Activated naive CD4-positive, alpha-beta T cell treated with anti-CD3 and anti-CD28 coated beads for 36 hours (primary cell): ENCODE results near the gene RNF222. TPM values are rescaled to one million over a fixed set of nuclear protein-coding genes. Genes with fewer than 3 reads are reported as not detected.
"Not testable (repeated sequence)": the region's sequence is repeated elsewhere in the genome, so short reads cannot be mapped to it uniquely, and the experiment has no call there.

ENCODE experiments used
- CTCF ChIA-PET: fragments of 350-600 bp; sonication (Branson Sonifier 250); formaldehyde crosslinking; loops from one replicate; lab custom pipeline; 2021; ENCODE audit warnings: antibody characterized with exemption; lab: Charles Lee
- DNase-seq: peaks from one replicate; pipeline ENCODE4 v3.0.0-alpha.2; 2020
- H3K27ac Mint-ChIP-seq: one replicate; pipeline ENCODE4 v1.8.0; 2021; ENCODE audit warnings: mild to moderate bottlenecking, mixed read lengths
- H3K27me3 Mint-ChIP-seq: one replicate; pipeline ENCODE4 v1.8.0; 2021; ENCODE audit warnings: low read depth, mixed read lengths
- H3K36me3 Mint-ChIP-seq: one replicate; pipeline ENCODE4 v1.8.0; 2021; ENCODE audit warnings: low read depth, mixed read lengths
- H3K4me1 Mint-ChIP-seq: one replicate; pipeline ENCODE4 v1.8.0; 2021; ENCODE audit warnings: low read depth, mixed read lengths
- H3K4me3 Mint-ChIP-seq: one replicate; pipeline ENCODE4 v1.8.0; 2021; ENCODE audit warnings: mild to moderate bottlenecking, moderate library complexity, mixed read lengths
- H3K9me3 Mint-ChIP-seq: one replicate; pipeline ENCODE4 v1.8.0; 2021; ENCODE audit warnings: mixed read lengths
- intact Hi-C: fragments of 100-400 bp; cut with micrococcal nuclease; formaldehyde crosslinking; loops from one replicate; pipeline ENCODE4 v1.15.1; 2023
- total RNA-seq, 2 experiments: library from RNA; stranded (reverse); gene quantifications; one replicate each; pipeline ENCODE4 v1.2.3, GENCODE V29; 2021

The RNF222 gene
- total RNA-seq, 2 experiments from 2014 or later = 0.07 to 0.10 TPM

- Mint-ChIP-seq H3K36me3 (no peaks in the 10 kb centered on the region), H3K27me3 (no peaks in the 10 kb centered on the region), H3K4me1 (peaks cover 7% of the 10 kb centered on the region), H3K9me3 (no peaks in the 10 kb centered on the region), H3K4me3 (no peak overlapping the region), H3K27ac (no peak overlapping the region)
- CTCF ChIA-PET = interaction anchor here (0.5 to 1.1 kb wide), 2 partner anchors 17 to 34 kb away, joined by 3 to 5 read pairs; no protein-coding TSS in a partner anchor
- intact Hi-C loops = no loop called here
- no peak for DNase-seq
Observed at GRCh38 chr17:8359769-8360168, 37.9 kb downstream of the RNF222 start.

GRCh38 chr17:8357910-8358309, 39.7 kb downstream of the RNF222 start:
- Mint-ChIP-seq H3K27me3 (no peaks in the 10 kb centered on the region), H3K36me3 (no peaks in the 10 kb centered on the region), H3K4me3 (no peak overlapping the region), H3K9me3 (no peaks in the 10 kb centered on the region), H3K4me1 (peaks cover 7% of the 10 kb centered on the region), H3K27ac (no peak overlapping the region)
- CTCF ChIA-PET = interaction anchor here (1.2 kb wide), 1 partner anchor 57 kb away, joined by 3 read pairs; no protein-coding TSS in a partner anchor
- no peak for DNase-seq
- intact Hi-C loops = no loop called here

GRCh38 chr17:8354236-8354635, 43.4 kb downstream of the RNF222 start:
- Mint-ChIP-seq H3K36me3 (no peaks in the 10 kb centered on the region), H3K4me1 (no peaks in the 10 kb centered on the region), H3K27ac (no peak overlapping the region), H3K27me3 (peaks cover 3% of the 10 kb centered on the region), H3K9me3 (no peaks in the 10 kb centered on the region), H3K4me3 (no peak overlapping the region)
- intact Hi-C loops = no loop called here
- CTCF ChIA-PET = interaction anchor here (1.4 kb wide), 1 partner anchor 22 kb away, joined by 5 read pairs; no protein-coding TSS in a partner anchor
- DNase-seq = no peak

GRCh38 chr17:8353736-8354135, 43.9 kb downstream of the RNF222 start:
- H3K4me3 Mint-ChIP-seq = no peak overlapping the region
- DNase-seq = no peak
- CTCF ChIA-PET = no interaction called here

GRCh38 chr17:8350339-8350738, 47.3 kb downstream of the RNF222 start:
- Mint-ChIP-seq H3K27me3 (peaks cover 14% of the 10 kb centered on the region), H3K27ac (no peak overlapping the region), H3K4me1 (peaks cover 1% of the 10 kb centered on the region), H3K4me3 (no peak overlapping the region), H3K9me3 (no peaks in the 10 kb centered on the region), H3K36me3 (no peaks in the 10 kb centered on the region)
- CTCF ChIA-PET = no interaction called here
- intact Hi-C loops = no loop called here
- no peak for DNase-seq

More at GRCh38 chr17:8353736-8354135, 43.9 kb downstream of the RNF222 start:
- Mint-ChIP-seq H3K27me3 (peaks cover 3% of the 10 kb centered on the region), H3K36me3 (no peaks in the 10 kb centered on the region), H3K27ac (no peak overlapping the region), H3K9me3 (no peaks in the 10 kb centered on the region), H3K4me1 (no peaks in the 10 kb centered on the region)
- intact Hi-C loops = no loop called here

GRCh38 chr17:8347001-8347400, 50.6 kb downstream of the RNF222 start:
- H3K4me3 Mint-ChIP-seq, H3K27ac Mint-ChIP-seq, CTCF ChIA-PET, H3K4me1 Mint-ChIP-seq, H3K36me3 Mint-ChIP-seq, intact Hi-C loops, DNase-seq, H3K9me3 Mint-ChIP-seq: not testable (repeated sequence)
- peaks cover 16% of the 10 kb centered on the region for H3K27me3 Mint-ChIP-seq

GRCh38 chr17:8345951-8346665, 51.5 kb downstream of the RNF222 start:
- Mint-ChIP-seq H3K4me3 (no peak overlapping the region), H3K27ac (no peak overlapping the region), H3K4me1 (peaks cover 1% of the 10 kb centered on the region), H3K27me3 (peaks cover 16% of the 10 kb centered on the region), H3K36me3 (no peaks in the 10 kb centered on the region), H3K9me3 (no peaks in the 10 kb centered on the region)
- intact Hi-C loops = no loop called here
- DNase-seq = no peak
- CTCF ChIA-PET = interaction anchor here (0.6 kb wide), 2 partner anchors 42 to 1494 kb away, joined by 3 to 5 read pairs; no protein-coding TSS in a partner anchor

- CTCF ChIA-PET = interaction anchor here (0.8 to 1.0 kb wide), 2 partner anchors 44 to 272 kb away, joined by 3 to 4 read pairs; no protein-coding TSS in a partner anchor
- H3K4me1 Mint-ChIP-seq = peaks cover 1% of the 10 kb centered on the region
- no peak for DNase-seq
- H3K36me3 Mint-ChIP-seq = no peaks in the 10 kb centered on the region
- intact Hi-C loops = no loop called here
- no peak overlapping the region for H3K27ac Mint-ChIP-seq
- no peak overlapping the region for H3K4me3 Mint-ChIP-seq
- no peaks in the 10 kb centered on the region for H3K9me3 Mint-ChIP-seq
- peaks cover 16% of the 10 kb centered on the region for H3K27me3 Mint-ChIP-seq
Observed at GRCh38 chr17:8345052-8345690, 52.5 kb downstream of the RNF222 start.

- peaks cover 2% of the 10 kb centered on the region for H3K27me3 Mint-ChIP-seq
- intact Hi-C loops = no loop called here
- no peak for DNase-seq
- H3K36me3 Mint-ChIP-seq = no peaks in the 10 kb centered on the region
- H3K4me3 Mint-ChIP-seq = no peak overlapping the region
- peaks cover 12% of the 10 kb centered on the region for H3K4me1 Mint-ChIP-seq
- no peak overlapping the region for H3K27ac Mint-ChIP-seq
- CTCF ChIA-PET = no interaction called here
- no peaks in the 10 kb centered on the region for H3K9me3 Mint-ChIP-seq
Observed at GRCh38 chr17:8341456-8341855, 56.2 kb downstream of the RNF222 start.

Other genes with a start within 250 kb of the RNF222 start
- gene PER1, start 245.4 kb downstream of the RNF222 start, total RNA-seq = 10 to 100 TPM; 62.2 to 73.3 TPM
- 10 to 100 TPM; 33.3 to 35.8 TPM for gene VAMP2, start 234.9 kb downstream of the RNF222 start, total RNA-seq
- gene TMEM107, start 221.4 kb downstream of the RNF222 start, total RNA-seq = 10 to 100 TPM; 27.6 to 31.5 TPM
- gene BORCS6, start 207.6 kb downstream of the RNF222 start, total RNA-seq = 1 to 10 TPM; 4.0 to 4.3 TPM
- 100 to 1,000 TPM; 243 TPM for gene AURKB, start 187.3 kb downstream of the RNF222 start, total RNA-seq
- 10 to 100 TPM; 67.0 to 74.7 TPM for gene CTC1, start 149.8 kb downstream of the RNF222 start, total RNA-seq
- gene PFAS, start 148.5 kb downstream of the RNF222 start, total RNA-seq = 100 to 1,000 TPM; 106 to 110 TPM
- 10 to 100 TPM; 36.9 to 39.1 TPM for gene RANGRF, start 109.2 kb downstream of the RNF222 start, total RNA-seq
- gene SLC25A35, start 102.4 kb downstream of the RNF222 start, total RNA-seq = 1 to 10 TPM; 2.3 to 3.2 TPM
- not detected for gene ARHGEF15, start 87.6 kb downstream of the RNF222 start, total RNA-seq
- gene ODF4, start 58.0 kb downstream of the RNF222 start, total RNA-seq = not detected
- 1,000 to 10,000 TPM; 3,652 to 3,827 TPM for gene RPL26, start 14.6 kb downstream of the RNF222 start, total RNA-seq
- gene NDEL1, start 38.1 kb upstream of the RNF222 start, total RNA-seq = 10 to 100 TPM; 43.1 to 47.1 TPM
- 10 to 100 TPM; 13.1 to 13.4 TPM for gene MYH10, start 232.9 kb upstream of the RNF222 start, total RNA-seq